Suprapubic skin (tissue), 3 donors: Measurements from ENCODE around the gene OSBPL9.

Source experiments
- CTCF ChIP-seq, 2 donors: fragments of 200-600 bp in 1 of 2; fragments of 450-650 bp in 1 of 2; sonication (generic) in 1 of 2; IDR thresholded peaks; one replicate each; pipeline ENCODE4 v1.5.1; 2016 to 2019; ENCODE audit warnings: antibody characterized with exemption in 2 of 2, mild to moderate bottlenecking in 1 of 2, moderate library complexity in 1 of 2
- POLR2A ChIP-seq, 2 donors: fragments of 450-650 bp; IDR thresholded peaks; one replicate each; pipeline ENCODE4 v1.6.1; 2017; ENCODE audit warnings: antibody characterized with exemption in 2 of 2, mild to moderate bottlenecking in 2 of 2, moderate library complexity in 2 of 2

GRCh38 chr1:51760872-51761271 is 144.0 kb downstream of the OSBPL9 start:
- TF ChIP-seq CTCF (IDR thresholded peaks at IDR 0.05) (no peak), POLR2A (IDR thresholded peaks at IDR 0.05) (no peak)
